Smooth muscle cell (in vitro differentiated cells): Measurements from ENCODE around the gene AQP12A. TPM values are rescaled to one million over a fixed set of nuclear protein-coding genes. Genes with fewer than 3 reads are reported as not detected.

Source experiments
- DNase-seq: peaks from one replicate; lab custom pipeline; 2025; ENCODE audit not compliant: unreplicated experiment; lab: John Stamatoyannopoulos, UW
- H2AFZ ChIP-seq: fragments of 200-600 bp; sonication (generic); 2 replicates; pipeline ENCODE4 v1.6.0; 2016; ENCODE audit warnings: antibody characterized with exemption, low read depth, mild to moderate bottlenecking
- H3F3A ChIP-seq: fragments of 200-600 bp; sonication (generic); 2 replicates; pipeline ENCODE4 v1.6.0; 2017; ENCODE audit warnings: antibody characterized with exemption, low read depth
- H3K27ac ChIP-seq: fragments of 200-600 bp; sonication (generic); 2 replicates; pipeline ENCODE4 v1.5.1; 2016; ENCODE audit warnings: low read depth, mild to moderate bottlenecking
- H3K27me3 ChIP-seq: fragments of 200-600 bp; sonication (generic); 2 replicates; pipeline ENCODE4 v1.6.1; 2016; ENCODE audit warnings: low read depth, mild to moderate bottlenecking
- H3K36me3 ChIP-seq: fragments of 200-600 bp; sonication (generic); 2 replicates; pipeline ENCODE4 v1.5.1; 2016; ENCODE audit warnings: low read depth
- H3K4me1 ChIP-seq: fragments of 200-600 bp; sonication (generic); 2 replicates; pipeline ENCODE4 v1.5.1; 2016; ENCODE audit warnings: low read depth
- H3K4me2 ChIP-seq: fragments of 200-600 bp; sonication (generic); 2 replicates; pipeline ENCODE4 v1.6.0; 2016; ENCODE audit warnings: mild to moderate bottlenecking
- H3K4me3 ChIP-seq: fragments of 200-600 bp; sonication (generic); 2 replicates; pipeline ENCODE4 v1.5.1; 2016; ENCODE audit warnings: mild to moderate bottlenecking
- H3K79me2 ChIP-seq: fragments of 200-600 bp; sonication (generic); 2 replicates; pipeline ENCODE4 v1.6.0; 2016; ENCODE audit warnings: low read depth, mild to moderate bottlenecking
- H3K9ac ChIP-seq: fragments of 200-600 bp; sonication (generic); 2 replicates; pipeline ENCODE4 v1.6.0; 2016; ENCODE audit warnings: low read depth
- H3K9me3 ChIP-seq: fragments of 200-600 bp; sonication (generic); replicated peaks from 2 replicates; pipeline ENCODE4 v1.5.1; 2016; ENCODE audit warnings: low read depth
- H4K20me1 ChIP-seq: fragments of 200-600 bp; sonication (generic); 2 replicates; pipeline ENCODE4 v1.6.0; 2016; ENCODE audit warnings: low read depth
- WGBS: methylation state at CpG from one replicate; pipeline ENCODE4 v1.1.7; 2016; ENCODE audit warnings: low lambda C conversion rate; 5-methylcytosine and 5-hydroxymethylcytosine counted together
- polyA plus RNA-seq: library from polyadenylated mRNA; unstranded; fragments of >200 nt; fragmentation: Nextera tagmentation; extraction: Ambion mirVana; gene quantifications from 2 replicates; pipeline ENCODE4 v1.2.1, GENCODE V29; 2016
- total RNA-seq: library from RNA; depleted of rRNA; stranded (reverse); fragments of >200 nt; gene quantifications from 2 replicates; pipeline ENCODE4 v1.2.3, GENCODE V29; 2014
- TF ChIP-seq, protein P1 (sequence below): fragments of 200-600 bp; sonication (generic); IDR thresholded peaks from 2 replicates; pipeline ENCODE4 v1.5.1; 2017; ENCODE audit warnings: borderline replicate concordance, mild to moderate bottlenecking, antibody characterized with exemption; ENCODE audit not compliant: insufficient read depth, poor library complexity, severe bottlenecking

Gene AQP12A
- total and polyA plus RNA-seq, 2 experiments from 2014 or later: not detected

DNA sequence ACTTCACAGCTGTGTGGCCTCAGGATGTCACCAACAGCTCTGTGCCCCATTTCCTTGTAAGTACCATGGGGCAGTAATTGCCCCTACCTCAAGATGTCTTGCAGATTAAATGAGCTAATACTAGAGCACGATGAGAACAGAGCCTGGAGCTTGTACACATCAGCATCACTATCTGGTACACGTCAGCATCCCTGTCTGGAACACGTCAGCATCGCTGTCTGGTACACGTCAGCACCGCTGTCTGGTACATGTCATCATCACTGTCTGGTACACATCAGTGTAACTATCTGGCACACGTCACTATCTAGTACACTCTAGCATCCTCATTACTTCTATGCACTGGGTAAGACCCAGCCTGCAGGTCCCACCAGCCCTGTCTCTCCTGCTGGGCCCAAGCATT is 37.2 kb downstream of the AQP12A start:
- H3K27me3 ChIP-seq: no peaks in the 10 kb centered on the region
- TF ChIP-seq, protein P1, sequence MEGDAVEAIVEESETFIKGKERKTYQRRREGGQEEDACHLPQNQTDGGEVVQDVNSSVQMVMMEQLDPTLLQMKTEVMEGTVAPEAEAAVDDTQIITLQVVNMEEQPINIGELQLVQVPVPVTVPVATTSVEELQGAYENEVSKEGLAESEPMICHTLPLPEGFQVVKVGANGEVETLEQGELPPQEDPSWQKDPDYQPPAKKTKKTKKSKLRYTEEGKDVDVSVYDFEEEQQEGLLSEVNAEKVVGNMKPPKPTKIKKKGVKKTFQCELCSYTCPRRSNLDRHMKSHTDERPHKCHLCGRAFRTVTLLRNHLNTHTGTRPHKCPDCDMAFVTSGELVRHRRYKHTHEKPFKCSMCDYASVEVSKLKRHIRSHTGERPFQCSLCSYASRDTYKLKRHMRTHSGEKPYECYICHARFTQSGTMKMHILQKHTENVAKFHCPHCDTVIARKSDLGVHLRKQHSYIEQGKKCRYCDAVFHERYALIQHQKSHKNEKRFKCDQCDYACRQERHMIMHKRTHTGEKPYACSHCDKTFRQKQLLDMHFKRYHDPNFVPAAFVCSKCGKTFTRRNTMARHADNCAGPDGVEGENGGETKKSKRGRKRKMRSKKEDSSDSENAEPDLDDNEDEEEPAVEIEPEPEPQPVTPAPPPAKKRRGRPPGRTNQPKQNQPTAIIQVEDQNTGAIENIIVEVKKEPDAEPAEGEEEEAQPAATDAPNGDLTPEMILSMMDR: no peak
- no peaks in the 10 kb centered on the region for H3K79me2 ChIP-seq
- no peaks in the 10 kb centered on the region for H3K36me3 ChIP-seq
- H3K4me1 ChIP-seq: no peaks in the 10 kb centered on the region
- no peak for DNase-seq
- no peak overlapping the region for H3K4me3 ChIP-seq
- H3K9ac ChIP-seq: no peak overlapping the region
- H2AFZ ChIP-seq: no peak overlapping the region
- no peaks in the 10 kb centered on the region for H4K20me1 ChIP-seq
- no peaks in the 10 kb centered on the region for H3F3A ChIP-seq
- WGBS: 24% methylated on average over 7 of the region's 7 CpGs
- H3K4me2 ChIP-seq: no peak overlapping the region
- no peak overlapping the region for H3K27ac ChIP-seq
- H3K9me3 ChIP-seq: no peaks in the 10 kb centered on the region

DNA sequence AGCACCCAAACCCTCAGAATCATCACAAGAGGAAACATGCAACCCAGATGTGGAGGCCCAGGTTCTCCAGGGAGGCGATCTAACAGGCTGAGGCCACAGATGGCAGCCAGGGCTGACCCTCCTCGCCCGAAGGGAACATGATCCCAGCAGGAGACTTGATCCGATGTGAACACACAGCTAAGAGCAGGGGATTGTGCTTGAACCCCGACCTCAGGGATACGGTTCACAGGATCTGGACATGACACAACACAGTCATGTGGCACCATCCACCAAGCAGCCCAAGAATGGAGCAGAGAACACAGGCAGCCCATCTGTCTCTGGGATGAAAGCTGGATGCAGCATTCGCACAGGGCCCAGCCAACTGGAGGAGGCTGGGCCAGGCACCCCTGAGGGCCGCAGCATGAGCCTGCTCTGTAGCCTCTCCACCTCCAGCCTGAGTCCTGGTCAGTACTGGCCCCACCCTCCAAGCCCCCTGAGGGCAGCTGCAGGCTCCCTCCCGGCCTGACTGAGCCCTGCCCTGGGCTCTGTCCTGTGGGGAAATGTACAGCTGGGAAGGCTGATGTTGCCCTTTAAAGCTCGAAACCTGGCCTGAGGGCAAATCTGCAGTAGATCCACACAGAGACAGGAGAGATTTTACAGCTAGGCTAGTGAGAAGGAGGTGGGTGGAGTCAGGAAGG is 39.0 kb downstream of the AQP12A start:
- Histone ChIP-seq H4K20me1 (no peaks in the 10 kb centered on the region), H3K36me3 (no peaks in the 10 kb centered on the region), H3K27ac (no peak overlapping the region), H3K4me3 (no peak overlapping the region), H3K79me2 (no peaks in the 10 kb centered on the region), H3K9ac (no peak overlapping the region), H2AFZ (no peak overlapping the region), H3K4me1 (no peaks in the 10 kb centered on the region), H3K4me2 (no peak overlapping the region), H3K27me3 (no peaks in the 10 kb centered on the region), H3K9me3 (no peaks in the 10 kb centered on the region), H3F3A (no peaks in the 10 kb centered on the region)
- 88% methylated on average over 9 of the region's 10 CpGs for WGBS
- DNase-seq: no peak
- TF ChIP-seq, protein P1: no peak

DNA sequence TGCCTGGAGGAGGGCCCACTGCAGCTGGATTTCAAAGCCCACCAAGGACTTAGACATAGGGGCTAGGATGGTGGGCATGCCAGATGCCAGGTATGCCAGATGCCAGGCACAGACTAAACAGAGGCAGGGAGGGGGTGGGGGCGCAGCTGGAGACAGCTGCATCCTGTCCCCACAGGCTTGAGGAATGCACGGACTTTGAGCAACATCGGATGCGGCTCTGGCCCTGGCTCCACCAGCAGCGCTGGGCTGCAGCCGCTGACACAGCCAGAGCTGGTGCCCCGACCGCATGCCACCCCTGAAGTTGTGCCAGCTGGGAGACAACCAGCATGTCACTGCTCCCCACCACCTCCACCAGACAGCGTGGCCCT is 39.5 kb downstream of the AQP12A start:
- H3K9me3 ChIP-seq: no peaks in the 10 kb centered on the region
- no peak overlapping the region for H3K27ac ChIP-seq
- no peak overlapping the region for H3K9ac ChIP-seq
- 68% methylated on average over 4 of the region's 9 CpGs for WGBS
- no peak overlapping the region for H2AFZ ChIP-seq
- H3K27me3 ChIP-seq: no peaks in the 10 kb centered on the region
- H3K4me3 ChIP-seq: no peak overlapping the region
- TF ChIP-seq, protein P1: no peak
- no peak for DNase-seq
- no peaks in the 10 kb centered on the region for H4K20me1 ChIP-seq
- H3F3A ChIP-seq: no peaks in the 10 kb centered on the region
- no peaks in the 10 kb centered on the region for H3K4me1 ChIP-seq
- no peaks in the 10 kb centered on the region for H3K36me3 ChIP-seq
- H3K4me2 ChIP-seq: no peak overlapping the region
- no peaks in the 10 kb centered on the region for H3K79me2 ChIP-seq

DNA sequence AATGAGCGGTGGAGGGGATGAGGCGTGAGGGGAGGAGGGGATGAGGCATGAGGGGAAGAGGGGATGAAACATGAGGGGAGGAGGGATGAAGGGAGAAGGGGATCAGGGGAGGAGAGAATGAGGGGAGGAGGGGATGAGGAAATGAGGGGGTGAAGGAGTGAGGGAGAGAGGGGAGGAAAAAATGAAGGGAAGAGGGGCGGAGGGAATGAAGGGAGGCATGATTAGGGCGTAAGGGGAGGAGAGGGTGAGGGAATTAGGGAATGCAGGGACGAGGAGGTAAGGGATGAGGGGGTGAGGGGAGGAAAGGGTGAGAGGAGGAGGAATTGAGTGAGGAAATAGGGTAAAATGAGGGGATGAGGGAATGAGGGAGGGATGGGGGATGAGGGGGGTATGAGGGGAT is 40.5 kb downstream of the AQP12A start:
- Histone ChIP-seq H3K27ac (no peak overlapping the region), H3K9ac (no peak overlapping the region), H2AFZ (no peak overlapping the region), H3K9me3 (no peaks in the 10 kb centered on the region), H3K27me3 (no peaks in the 10 kb centered on the region), H4K20me1 (no peaks in the 10 kb centered on the region), H3K4me3 (no peak overlapping the region), H3F3A (no peaks in the 10 kb centered on the region), H3K4me2 (no peak overlapping the region), H3K4me1 (no peaks in the 10 kb centered on the region), H3K79me2 (no peaks in the 10 kb centered on the region), H3K36me3 (no peaks in the 10 kb centered on the region)
- TF ChIP-seq, protein P1: no peak
- no peak for DNase-seq
- no CpG with 5 or more reads among the region's 5 CpGs for WGBS
